Transverse colon (tissue), 3 donors: ENCODE results near the gene STAT6.

Source experiments
- CTCF ChIP-seq, 5 experiments: fragments of 200-600 bp in 3 of 5; fragments of 450-650 bp in 2 of 5; sonication (generic) in 3 of 5; IDR thresholded peaks; 1 replicate in 2 of 5; 2 replicates in 3 of 5; pipeline ENCODE4 v1.5.1; 2016 to 2017; ENCODE audit warnings: antibody characterized with exemption in 5 of 5, inconsistent platforms in 3 of 5, mild to moderate bottlenecking in 2 of 5, moderate library complexity in 1 of 5
- POLR2A ChIP-seq: fragments of 450-650 bp; IDR thresholded peaks from one replicate; pipeline ENCODE4 v1.6.1; 2016; ENCODE audit warnings: antibody characterized with exemption, mild to moderate bottlenecking, moderate library complexity

GRCh38 chr12:57046947-57047890 is 63.9 kb downstream of the STAT6 start:
- TF ChIP-seq POLR2A: no peak
- TF ChIP-seq CTCF (IDR thresholded peaks at IDR 0.05): no peak
